Measurements from ENCODE around the gene HDAC1.

The HDAC1 gene

GRCh38 chr1:32330558-32331151 is 38.8 kb downstream of the HDAC1 start:
- no peak for DNase-seq (ENCODE audit: low spot score)

GRCh38 chr1:32331549-32331948 is 39.7 kb downstream of the HDAC1 start:
- no peak for DNase-seq (ENCODE audit: low spot score)

- peak; percentile 88 for DNase-seq (ENCODE audit: low spot score)
Measured at GRCh38 chr1:32332290-32333079, 40.6 kb downstream of the HDAC1 start.

GRCh38 chr1:32333251-32333963 is 41.5 kb downstream of the HDAC1 start:
- no peak for DNase-seq (ENCODE audit: low spot score)

- no peak for DNase-seq (ENCODE audit: low spot score)
Measured at GRCh38 chr1:32334274-32334861, 42.5 kb downstream of the HDAC1 start.

GRCh38 chr1:32334864-32335534 is 43.1 kb downstream of the HDAC1 start:
- DNase-seq (ENCODE audit: low spot score): no peak

- DNase-seq (ENCODE audit: low spot score): no peak
Measured at GRCh38 chr1:32335535-32335789, 43.6 kb downstream of the HDAC1 start.

GRCh38 chr1:32335790-32336590 is 44.1 kb downstream of the HDAC1 start, which contains the start of gene MARCKSL1:
TSS of gene MARCKSL1 (minus strand) at chr1:32336233. CDS start at chr1:32336033, 200 bp downstream.
- DNase-seq (ENCODE audit: low spot score): no peak

GRCh38 chr1:32336591-32336932 is 44.7 kb downstream of the HDAC1 start:
- no peak for DNase-seq (ENCODE audit: low spot score)

GRCh38 chr1:32336963-32337675 is 45.2 kb downstream of the HDAC1 start:
- DNase-seq (ENCODE audit: low spot score): no peak

- DNase-seq (ENCODE audit: low spot score): peak; percentile 96
Measured at GRCh38 chr1:32337855-32338636, 46.2 kb downstream of the HDAC1 start.

- no peak for DNase-seq (ENCODE audit: low spot score)
Measured at GRCh38 chr1:32338637-32339145, 46.8 kb downstream of the HDAC1 start.

- no peak for DNase-seq (ENCODE audit: low spot score)
Measured at GRCh38 chr1:32339363-32339978, 47.6 kb downstream of the HDAC1 start.

- DNase-seq (ENCODE audit: low spot score): no peak
Measured at GRCh38 chr1:32341186-32341757, 49.4 kb downstream of the HDAC1 start.

- no peak for DNase-seq (ENCODE audit: low spot score)
Measured at GRCh38 chr1:32341971-32342370, 50.1 kb downstream of the HDAC1 start.

GRCh38 chr1:32342704-32343103 is 50.8 kb downstream of the HDAC1 start:
- DNase-seq (ENCODE audit: low spot score): no peak

- DNase-seq (ENCODE audit: low spot score): no peak
Measured at GRCh38 chr1:32345289-32345827, 53.5 kb downstream of the HDAC1 start.

- DNase-seq (ENCODE audit: low spot score): no peak
Measured at GRCh38 chr1:32346532-32347157, 54.8 kb downstream of the HDAC1 start.

All from pons (tissue), 1 donor.